GM19328 (cell line): Measurements from ENCODE around the gene FKRP.

Experiments
- ATAC-seq: cut with Tn5 transposase; IDR thresholded peaks from one replicate; pipeline ENCODE4 v1.9.1; 2021; ENCODE audit warnings: mild to moderate bottlenecking, moderate library complexity; ENCODE audit not compliant: unreplicated experiment

The FKRP gene

GRCh38 chr19:46718934-46719622 is 26.8 kb upstream of the FKRP start:
- no peak for ATAC-seq

GRCh38 chr19:46719629-46720502 is 26.0 kb upstream of the FKRP start:
- no peak for ATAC-seq

- no peak for ATAC-seq
These were observed 25.2 kb upstream of the FKRP start for GRCh38 chr19:46720503-46721239.

GRCh38 chr19:46721269-46722003 is 24.4 kb upstream of the FKRP start:
- no peak for ATAC-seq

GRCh38 chr19:46722004-46722380 is 23.9 kb upstream of the FKRP start:
- no peak for ATAC-seq

- no peak for ATAC-seq
These were observed 23.3 kb upstream of the FKRP start for GRCh38 chr19:46722421-46723022.

GRCh38 chr19:46723023-46723461 is 22.8 kb upstream of the FKRP start:
- ATAC-seq: no peak

GRCh38 chr19:46723471-46723870 is 22.4 kb upstream of the FKRP start:
- no peak for ATAC-seq

- ATAC-seq: no peak
These were observed 21.4 kb upstream of the FKRP start for GRCh38 chr19:46724468-46724867.

GRCh38 chr19:46725036-46725820 is 20.6 kb upstream of the FKRP start:
- no peak for ATAC-seq

GRCh38 chr19:46725859-46726393 is 19.9 kb upstream of the FKRP start:
- ATAC-seq: no peak

GRCh38 chr19:46726551-46726950 is 19.3 kb upstream of the FKRP start:
- no peak for ATAC-seq

- no peak for ATAC-seq
These were observed 18.8 kb upstream of the FKRP start for GRCh38 chr19:46726971-46727501.

- no peak for ATAC-seq
These were observed 18.1 kb upstream of the FKRP start for GRCh38 chr19:46727757-46728156.

- ATAC-seq: no peak
These were observed 17.6 kb upstream of the FKRP start for GRCh38 chr19:46728208-46728607.

- no peak for ATAC-seq
These were observed 17.0 kb upstream of the FKRP start for GRCh38 chr19:46728693-46729339.

GRCh38 chr19:46729696-46730095 is 16.2 kb upstream of the FKRP start:
- ATAC-seq: no peak

GRCh38 chr19:46730187-46730586 is 15.7 kb upstream of the FKRP start:
- no peak for ATAC-seq

GRCh38 chr19:46730595-46730994 is 15.3 kb upstream of the FKRP start:
- ATAC-seq: no peak
